ENCODE measurements around the gene DSEL.

GRCh38 chr18:67475673-67476072 lies 40.8 kb downstream of the DSEL start:
- TF ChIP-seq CTCF (IDR thresholded peaks at IDR 0.05), result no peak
- TF ChIP-seq POLR2A (IDR thresholded peaks at IDR 0.05), result no peak

Measured in Peyer's patch (tissue), 4 donors.